22Rv1 (cell line): ENCODE results near the gene SNRPB.

Experiments used
- CTCF ChIP-seq: fragments of 450-650 bp; IDR thresholded peaks from 2 replicates; pipeline ENCODE4 v1.5.1; 2017; ENCODE audit warnings: mild to moderate bottlenecking
- ZFX ChIP-seq: fragments of 450-650 bp; IDR thresholded peaks from 2 replicates; pipeline ENCODE4 v1.6.1; 2017; ENCODE audit warnings: antibody characterized with exemption, borderline replicate concordance

GRCh38 chr20:2451939-2452732, 18.5 kb downstream of the SNRPB start:
- TF ChIP-seq CTCF (peak; percentile 93), ZFX (no peak)
